SK-N-MC (cell line): Measurements from ENCODE around the gene HPGD.

Source experiments
- EZH2 ChIP-seq: fragments of 200-600 bp; sonication (generic); IDR thresholded peaks from one replicate; pipeline ENCODE4 v1.6.1; 2017; ENCODE audit warnings: antibody characterized with exemption
- FOXP2 ChIP-seq: optimal IDR thresholded peaks from 2 replicates; pipeline ENCODE3; 2011; ENCODE audit warnings: mild to moderate bottlenecking, moderate library complexity; ENCODE audit not compliant: insufficient read depth; ENCODE audit errors: extremely low read length, control extremely low read depth
- POLR2AphosphoS5 ChIP-seq: IDR thresholded peaks from 2 replicates; pipeline ENCODE4 v1.6.1; 2012; ENCODE audit warnings: mild to moderate bottlenecking, low read depth, low read length, borderline replicate concordance

GRCh38 chr4:174494726-174495125, 27.6 kb downstream of the HPGD start:
- TF ChIP-seq EZH2, result no peak
- no peak for TF ChIP-seq POLR2AphosphoS5
- TF ChIP-seq FOXP2, result no peak
